GM12878 (cell line): ENCODE data around the gene PHKG2.

ENCODE experiments used
- ATF7 ChIP-seq: fragments of 450-650 bp; IDR thresholded peaks from 2 replicates; pipeline ENCODE4 v1.6.1; 2016; ENCODE audit warnings: low read depth, mild to moderate bottlenecking
- CREB1 ChIP-seq: IDR thresholded peaks from 2 replicates; pipeline ENCODE4 v1.6.1; 2012; ENCODE audit warnings: low read depth, mild to moderate bottlenecking, inconsistent platforms
- ESRRA ChIP-seq: IDR thresholded peaks from 2 replicates; pipeline ENCODE4 v1.6.1; 2012; ENCODE audit warnings: mild to moderate bottlenecking, low read length, improper control_type of control experiment
- NBN ChIP-seq: fragments of 450-650 bp; IDR thresholded peaks from 2 replicates; pipeline ENCODE4 v1.6.1; 2016
- NFIC ChIP-seq: IDR thresholded peaks from 2 replicates; pipeline ENCODE4 v1.6.1; 2012; ENCODE audit warnings: low read depth, mild to moderate bottlenecking, inconsistent platforms, low read length, moderate library complexity
- POLR2A ChIP-seq: IDR thresholded peaks from 2 replicates; pipeline ENCODE4 v1.6.1; 2011; ENCODE audit warnings: low read depth, mild to moderate bottlenecking, low read length
- RAD51 ChIP-seq: fragments of 450-650 bp; IDR thresholded peaks from 2 replicates; pipeline ENCODE4 v1.6.1; 2016; ENCODE audit warnings: moderate library complexity, mild to moderate bottlenecking, inconsistent platforms
- SP1 ChIP-seq: IDR thresholded peaks from one replicate; pipeline ENCODE4 v1.6.1; 2011; ENCODE audit warnings: low read depth, low read length
- SUZ12 ChIP-seq: fragments of 200-600 bp; sonication (generic); IDR thresholded peaks from one replicate; pipeline ENCODE4 v1.6.1; 2018; ENCODE audit warnings: antibody characterized with exemption, mild to moderate bottlenecking; ENCODE audit not compliant: unreplicated experiment
- TF ChIP-seq, protein P1 (sequence below), 3 experiments: IDR thresholded peaks in 2 of 3; conservative IDR thresholded peaks in 1 of 3; 2 replicates each; pipeline ENCODE4 v1.5.1; 2011; ENCODE audit warnings: low read depth in 3 of 3, low read length in 3 of 3, mild to moderate bottlenecking in 3 of 3, control low read depth in 2 of 3, moderate library complexity in 2 of 3, inconsistent platforms in 1 of 3, mixed read lengths in 1 of 3; ENCODE audit not compliant: control insufficient read depth in 2 of 3, insufficient read depth in 1 of 3; ENCODE audit errors: extremely low read depth in 1 of 3

GRCh38 chr16:30793508-30794069 lies 45.4 kb downstream of the PHKG2 start:
- TF ChIP-seq, protein P1, sequence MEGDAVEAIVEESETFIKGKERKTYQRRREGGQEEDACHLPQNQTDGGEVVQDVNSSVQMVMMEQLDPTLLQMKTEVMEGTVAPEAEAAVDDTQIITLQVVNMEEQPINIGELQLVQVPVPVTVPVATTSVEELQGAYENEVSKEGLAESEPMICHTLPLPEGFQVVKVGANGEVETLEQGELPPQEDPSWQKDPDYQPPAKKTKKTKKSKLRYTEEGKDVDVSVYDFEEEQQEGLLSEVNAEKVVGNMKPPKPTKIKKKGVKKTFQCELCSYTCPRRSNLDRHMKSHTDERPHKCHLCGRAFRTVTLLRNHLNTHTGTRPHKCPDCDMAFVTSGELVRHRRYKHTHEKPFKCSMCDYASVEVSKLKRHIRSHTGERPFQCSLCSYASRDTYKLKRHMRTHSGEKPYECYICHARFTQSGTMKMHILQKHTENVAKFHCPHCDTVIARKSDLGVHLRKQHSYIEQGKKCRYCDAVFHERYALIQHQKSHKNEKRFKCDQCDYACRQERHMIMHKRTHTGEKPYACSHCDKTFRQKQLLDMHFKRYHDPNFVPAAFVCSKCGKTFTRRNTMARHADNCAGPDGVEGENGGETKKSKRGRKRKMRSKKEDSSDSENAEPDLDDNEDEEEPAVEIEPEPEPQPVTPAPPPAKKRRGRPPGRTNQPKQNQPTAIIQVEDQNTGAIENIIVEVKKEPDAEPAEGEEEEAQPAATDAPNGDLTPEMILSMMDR (IDR thresholded peaks at IDR 0.05 in 2 of 3, conservative IDR thresholded peaks at IDR 0.05 in 1 of 3; ENCODE audit: control insufficient read depth in 2 of 3, extremely low read depth in 1 of 3, insufficient read depth in 1 of 3, low read depth in 3 of 3, low read length in 3 of 3): no peak
- TF ChIP-seq ATF7 (no peak), POLR2A (no peak), NBN (no peak), SP1 (no peak), CREB1 (no peak), ESRRA (no peak), NFIC (no peak), SUZ12 (no peak), RAD51 (no peak)
